ENCODE measurements around the gene MINDY4. TPM values are rescaled to one million over a fixed set of nuclear protein-coding genes. Genes with fewer than 3 reads are reported as not detected.

MINDY4 gene
- total and polyA plus RNA-seq, 10 of the 15 experiments (the other 5 are each of a cell fraction or from before 2014, with no cell fraction given), result 0.10 to 0.90 (median 0.40) TPM

DNA sequence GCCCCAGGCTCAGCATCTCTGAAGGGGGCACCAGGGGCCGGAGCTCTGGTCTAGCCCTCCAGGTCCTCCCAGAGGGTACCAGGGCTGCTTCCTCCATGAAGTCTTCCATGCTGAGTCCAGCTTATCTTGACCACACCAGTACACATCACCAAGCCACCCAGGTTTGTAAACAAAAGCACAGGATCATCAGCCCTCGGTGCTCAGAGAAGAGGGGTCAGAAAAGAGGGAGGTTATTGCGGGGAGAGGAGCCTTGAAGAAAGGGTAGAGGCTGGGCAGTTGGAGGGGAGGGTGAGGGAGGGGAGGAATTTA is 164.3 kb downstream of the MINDY4 start:
- no peaks in the 10 kb centered on the region for H3K9me3 ChIP-seq (replicated peaks; ENCODE audit: control insufficient read depth, insufficient read depth, low read length)
- POLR2A ChIA-PET, result no interaction called here
- no peaks in the 10 kb centered on the region for H3K36me3 ChIP-seq (ENCODE audit: control insufficient read depth in 2 of 2, insufficient read depth in 2 of 2, low read length in 1 of 2)
- intact Hi-C loops (cut with micrococcal nuclease; ENCODE audit: unreplicated experiment) (loop anchor here (5.0 kb wide), 1 partner anchor 187 kb away; no protein-coding TSS in a partner anchor), in situ Hi-C loops (cut with MboI) (no loop called here)
- WGBS (ENCODE audit: insufficient coverage, insufficient replicate concordance, low lambda C conversion rate, missing lambda C conversion rate), result 0% methylated on average over 2 of the region's 3 CpGs
- DNase-seq (ENCODE audit: low read depth, low spot score), result no peak
- SMC1A ChIA-PET (ENCODE audit: uncharacterized antibody, unreplicated experiment), result interaction anchor here (1.1 to 1.7 kb wide), 2 partner anchors 11 to 43 kb away, joined by 3 to 4 read pairs; no protein-coding TSS in a partner anchor
- H3K4me2 ChIP-seq (ENCODE audit: control insufficient read depth, insufficient read depth), result no peak overlapping the region
- no peak overlapping the region for H2AFZ ChIP-seq (ENCODE audit: control insufficient read depth, low read depth, low read length)
- no peak overlapping the region for H3K27ac ChIP-seq (ENCODE audit: control insufficient read depth, insufficient read depth)
- no peak for ATAC-seq
- H3K79me2 ChIP-seq (ENCODE audit: control insufficient read depth, insufficient read depth, low read length), result no peaks in the 10 kb centered on the region
- H4K20me1 ChIP-seq (ENCODE audit: control insufficient read depth, insufficient read depth), result no peaks in the 10 kb centered on the region
- H3K4me3 ChIP-seq, result no peak overlapping the region
- no peak for FAIRE-seq
- H3K4me1 ChIP-seq (ENCODE audit: control insufficient read depth, insufficient read depth, low read length), result no peaks in the 10 kb centered on the region
- BruUV-seq (replicated peaks), result no TSS peak
- RAD21 ChIA-PET (ENCODE audit: unreplicated experiment), result interaction anchor here (1.9 kb wide), 1 partner anchor 38 kb away, joined by 4 read pairs; no protein-coding TSS in a partner anchor
- H3K9ac ChIP-seq (ENCODE audit: control insufficient read depth, insufficient read depth, low read length), result no peak overlapping the region
- CTCF ChIA-PET, result interaction anchor here (0.9 to 7.2 kb wide), 2 partner anchors 38 to 48 kb away, joined by 5 to 159 read pairs; no protein-coding TSS in a partner anchor
- peaks cover 0 to 6% of the 10 kb centered on the region in 2 experiments; a peak in 3 of 4 replicates for H3K27me3 ChIP-seq (replicated peaks in 1 of 2; ENCODE audit: control insufficient read depth in 2 of 2, insufficient read depth in 2 of 2, low read length in 1 of 2)
- no peak for TF ChIP-seq NR2F1 (conservative IDR thresholded peaks at IDR 0.05)
- no peak for TF ChIP-seq RELA (IDR thresholded peaks at IDR 0.05; ENCODE audit: borderline replicate concordance, partially characterized antibody)
- TF ChIP-seq BRCA1 (IDR thresholded peaks at IDR 0.05; ENCODE audit: low read depth, low read length), result no peak
- TF ChIP-seq, protein P1, sequence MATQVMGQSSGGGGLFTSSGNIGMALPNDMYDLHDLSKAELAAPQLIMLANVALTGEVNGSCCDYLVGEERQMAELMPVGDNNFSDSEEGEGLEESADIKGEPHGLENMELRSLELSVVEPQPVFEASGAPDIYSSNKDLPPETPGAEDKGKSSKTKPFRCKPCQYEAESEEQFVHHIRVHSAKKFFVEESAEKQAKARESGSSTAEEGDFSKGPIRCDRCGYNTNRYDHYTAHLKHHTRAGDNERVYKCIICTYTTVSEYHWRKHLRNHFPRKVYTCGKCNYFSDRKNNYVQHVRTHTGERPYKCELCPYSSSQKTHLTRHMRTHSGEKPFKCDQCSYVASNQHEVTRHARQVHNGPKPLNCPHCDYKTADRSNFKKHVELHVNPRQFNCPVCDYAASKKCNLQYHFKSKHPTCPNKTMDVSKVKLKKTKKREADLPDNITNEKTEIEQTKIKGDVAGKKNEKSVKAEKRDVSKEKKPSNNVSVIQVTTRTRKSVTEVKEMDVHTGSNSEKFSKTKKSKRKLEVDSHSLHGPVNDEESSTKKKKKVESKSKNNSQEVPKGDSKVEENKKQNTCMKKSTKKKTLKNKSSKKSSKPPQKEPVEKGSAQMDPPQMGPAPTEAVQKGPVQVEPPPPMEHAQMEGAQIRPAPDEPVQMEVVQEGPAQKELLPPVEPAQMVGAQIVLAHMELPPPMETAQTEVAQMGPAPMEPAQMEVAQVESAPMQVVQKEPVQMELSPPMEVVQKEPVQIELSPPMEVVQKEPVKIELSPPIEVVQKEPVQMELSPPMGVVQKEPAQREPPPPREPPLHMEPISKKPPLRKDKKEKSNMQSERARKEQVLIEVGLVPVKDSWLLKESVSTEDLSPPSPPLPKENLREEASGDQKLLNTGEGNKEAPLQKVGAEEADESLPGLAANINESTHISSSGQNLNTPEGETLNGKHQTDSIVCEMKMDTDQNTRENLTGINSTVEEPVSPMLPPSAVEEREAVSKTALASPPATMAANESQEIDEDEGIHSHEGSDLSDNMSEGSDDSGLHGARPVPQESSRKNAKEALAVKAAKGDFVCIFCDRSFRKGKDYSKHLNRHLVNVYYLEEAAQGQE (IDR thresholded peaks at IDR 0.05; ENCODE audit: low read depth, low read length), result no peak
- no peak for TF ChIP-seq RUNX3 (IDR thresholded peaks at IDR 0.05; ENCODE audit: low read length)
- TF ChIP-seq, protein P2, sequence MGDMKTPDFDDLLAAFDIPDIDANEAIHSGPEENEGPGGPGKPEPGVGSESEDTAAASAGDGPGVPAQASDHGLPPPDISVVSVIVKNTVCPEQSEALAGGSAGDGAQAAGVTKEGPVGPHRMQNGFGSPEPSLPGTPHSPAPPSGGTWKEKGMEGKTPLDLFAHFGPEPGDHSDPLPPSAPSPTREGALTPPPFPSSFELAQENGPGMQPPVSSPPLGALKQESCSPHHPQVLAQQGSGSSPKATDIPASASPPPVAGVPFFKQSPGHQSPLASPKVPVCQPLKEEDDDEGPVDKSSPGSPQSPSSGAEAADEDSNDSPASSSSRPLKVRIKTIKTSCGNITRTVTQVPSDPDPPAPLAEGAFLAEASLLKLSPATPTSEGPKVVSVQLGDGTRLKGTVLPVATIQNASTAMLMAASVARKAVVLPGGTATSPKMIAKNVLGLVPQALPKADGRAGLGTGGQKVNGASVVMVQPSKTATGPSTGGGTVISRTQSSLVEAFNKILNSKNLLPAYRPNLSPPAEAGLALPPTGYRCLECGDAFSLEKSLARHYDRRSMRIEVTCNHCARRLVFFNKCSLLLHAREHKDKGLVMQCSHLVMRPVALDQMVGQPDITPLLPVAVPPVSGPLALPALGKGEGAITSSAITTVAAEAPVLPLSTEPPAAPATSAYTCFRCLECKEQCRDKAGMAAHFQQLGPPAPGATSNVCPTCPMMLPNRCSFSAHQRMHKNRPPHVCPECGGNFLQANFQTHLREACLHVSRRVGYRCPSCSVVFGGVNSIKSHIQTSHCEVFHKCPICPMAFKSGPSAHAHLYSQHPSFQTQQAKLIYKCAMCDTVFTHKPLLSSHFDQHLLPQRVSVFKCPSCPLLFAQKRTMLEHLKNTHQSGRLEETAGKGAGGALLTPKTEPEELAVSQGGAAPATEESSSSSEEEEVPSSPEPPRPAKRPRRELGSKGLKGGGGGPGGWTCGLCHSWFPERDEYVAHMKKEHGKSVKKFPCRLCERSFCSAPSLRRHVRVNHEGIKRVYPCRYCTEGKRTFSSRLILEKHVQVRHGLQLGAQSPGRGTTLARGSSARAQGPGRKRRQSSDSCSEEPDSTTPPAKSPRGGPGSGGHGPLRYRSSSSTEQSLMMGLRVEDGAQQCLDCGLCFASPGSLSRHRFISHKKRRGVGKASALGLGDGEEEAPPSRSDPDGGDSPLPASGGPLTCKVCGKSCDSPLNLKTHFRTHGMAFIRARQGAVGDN (IDR thresholded peaks at IDR 0.05), result no peak
- TF ChIP-seq, protein P3, sequence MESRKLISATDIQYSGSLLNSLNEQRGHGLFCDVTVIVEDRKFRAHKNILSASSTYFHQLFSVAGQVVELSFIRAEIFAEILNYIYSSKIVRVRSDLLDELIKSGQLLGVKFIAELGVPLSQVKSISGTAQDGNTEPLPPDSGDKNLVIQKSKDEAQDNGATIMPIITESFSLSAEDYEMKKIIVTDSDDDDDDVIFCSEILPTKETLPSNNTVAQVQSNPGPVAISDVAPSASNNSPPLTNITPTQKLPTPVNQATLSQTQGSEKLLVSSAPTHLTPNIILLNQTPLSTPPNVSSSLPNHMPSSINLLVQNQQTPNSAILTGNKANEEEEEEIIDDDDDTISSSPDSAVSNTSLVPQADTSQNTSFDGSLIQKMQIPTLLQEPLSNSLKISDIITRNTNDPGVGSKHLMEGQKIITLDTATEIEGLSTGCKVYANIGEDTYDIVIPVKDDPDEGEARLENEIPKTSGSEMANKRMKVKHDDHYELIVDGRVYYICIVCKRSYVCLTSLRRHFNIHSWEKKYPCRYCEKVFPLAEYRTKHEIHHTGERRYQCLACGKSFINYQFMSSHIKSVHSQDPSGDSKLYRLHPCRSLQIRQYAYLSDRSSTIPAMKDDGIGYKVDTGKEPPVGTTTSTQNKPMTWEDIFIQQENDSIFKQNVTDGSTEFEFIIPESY (IDR thresholded peaks at IDR 0.05), result no peak
- no peak for TF ChIP-seq SREBF2 (IDR thresholded peaks at IDR 0.05; ENCODE audit: low read length)
- no peak for TF ChIP-seq SUPT20H (IDR thresholded peaks at IDR 0.05; ENCODE audit: borderline replicate concordance, control insufficient read depth, low read depth, low read length)
- TF ChIP-seq KDM1A (IDR thresholded peaks at IDR 0.05; ENCODE audit: borderline replicate concordance), result no peak
- TF ChIP-seq IKZF1 (conservative IDR thresholded peaks at IDR 0.05), result no peak
- no peak for TF ChIP-seq ESRRA (IDR thresholded peaks at IDR 0.05; ENCODE audit: low read length)
- TF ChIP-seq ZNF217 (IDR thresholded peaks at IDR 0.05), result no peak
